ENCODE results near the gene EID2B. TPM values are rescaled to one million over a fixed set of nuclear protein-coding genes. Genes with fewer than 3 reads are reported as not detected.

EID2B gene
- total and polyA plus RNA-seq, 2 of the 13 experiments (the other 11 are each of a cell fraction or from before 2014, with no cell fraction given): 2.5 to 3.7 TPM

- TF ChIP-seq ZNF263 (CRISPR knock-in tag; IDR thresholded peaks at IDR 0.05) (peak; percentile 62; the same call in 1 of the 2 replicates), FOXP4 (CRISPR knock-in tag; IDR thresholded peaks at IDR 0.05) (peak; percentile 35; the same call in 1 of the 2 replicates), ZNF598 (CRISPR knock-in tag; IDR thresholded peaks at IDR 0.05; ENCODE audit: borderline replicate concordance) (no peak), ARNT2 (CRISPR knock-in tag; IDR thresholded peaks at IDR 0.05; ENCODE audit: low read depth) (peak; percentile 59; the same call in 1 of the 2 replicates), ZNF574 (CRISPR knock-in tag; IDR thresholded peaks at IDR 0.05) (peak; percentile 74), FOXA1 (IDR thresholded peaks at IDR 0.05) (no peak), FOXA1 (CRISPR knock-in tag; IDR thresholded peaks at IDR 0.05) (no peak), ZNF3 (CRISPR knock-in tag; IDR thresholded peaks at IDR 0.05) (no peak), MAF1 (CRISPR knock-in tag; IDR thresholded peaks at IDR 0.05; ENCODE audit: borderline replicate concordance) (0 out of 2 replicates have a peak, but pooled peaks have one; percentile 56), ZNF414 (CRISPR knock-in tag; IDR thresholded peaks at IDR 0.05) (no peak), ZNF557 (CRISPR knock-in tag; IDR thresholded peaks at IDR 0.05) (peak; percentile 73; the same call in 1 of the 2 replicates), KAT8 (CRISPR knock-in tag; IDR thresholded peaks at IDR 0.05) (peak; percentile 67), NR2F6 (IDR thresholded peaks at IDR 0.05) (no peak), NR2F6 (CRISPR knock-in tag; IDR thresholded peaks at IDR 0.05) (peak; percentile 18; the same call in 1 of the 2 replicates), KDM5B (CRISPR knock-in tag; IDR thresholded peaks at IDR 0.05; ENCODE audit: borderline replicate concordance) (peak; percentile 50; the same call in 1 of the 2 replicates), ZSCAN30 (CRISPR knock-in tag; IDR thresholded peaks at IDR 0.05) (no peak), NFAT5 (CRISPR knock-in tag; IDR thresholded peaks at IDR 0.05) (peak; percentile 78; the same call in 1 of the 2 replicates), HHEX (CRISPR knock-in tag; IDR thresholded peaks at IDR 0.05) (no peak), HNF4G (IDR thresholded peaks at IDR 0.05; ENCODE audit: borderline replicate concordance, low read depth, low read length) (no peak), HNF4G (CRISPR knock-in tag; IDR thresholded peaks at IDR 0.05; ENCODE audit: borderline replicate concordance, low read depth) (0 out of 2 replicates have a peak, but pooled peaks have one; percentile 13)
These were observed 7.1 kb upstream of the EID2B start, which contains the start of gene EID2 (continued) for GRCh38 chr19:39539518-39540332.

Measured in HepG2 (cell line).